ENCODE measurements around the gene AMZ1. TPM values are rescaled to one million over a fixed set of nuclear protein-coding genes. Genes with fewer than 3 reads are reported as not detected.

The AMZ1 gene
- total RNA-seq, 1 donor from 2014 or later = not detected

DNA sequence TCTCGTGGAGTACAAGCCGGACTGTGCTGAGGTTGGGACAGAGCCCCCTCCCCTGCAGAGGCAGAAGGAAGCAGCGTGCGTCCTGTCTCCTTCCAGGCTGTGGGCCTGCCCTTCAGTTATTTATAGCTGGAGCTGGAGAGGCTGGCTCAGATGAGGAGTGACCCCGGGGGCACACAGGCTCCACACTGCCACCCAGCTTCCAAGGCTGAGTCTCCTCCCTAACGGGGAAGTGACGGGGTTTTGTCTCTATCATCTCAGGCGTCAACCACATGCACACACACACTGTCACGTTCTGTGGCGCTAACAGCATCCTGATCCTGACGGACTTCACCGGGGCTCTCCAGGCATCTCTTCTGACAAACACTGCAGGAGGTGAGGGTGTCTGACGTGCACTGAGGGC is 25.4 kb downstream of the AMZ1 start:
- peaks cover 14% of the 10 kb centered on the region for H3K36me3 Mint-ChIP-seq (ENCODE audit: low read depth)
- H3K27me3 Mint-ChIP-seq (ENCODE audit: low read depth) = no peaks in the 10 kb centered on the region
- H3K9me3 Mint-ChIP-seq = no peaks in the 10 kb centered on the region
- DNase-seq (ENCODE audit: low read depth, low spot score) = peak; percentile 38
- peak overlapping the region; percentile 50 for H3K4me3 Mint-ChIP-seq
- H3K4me1 Mint-ChIP-seq = peaks cover 35% of the 10 kb centered on the region
- TF ChIP-seq, protein P1, sequence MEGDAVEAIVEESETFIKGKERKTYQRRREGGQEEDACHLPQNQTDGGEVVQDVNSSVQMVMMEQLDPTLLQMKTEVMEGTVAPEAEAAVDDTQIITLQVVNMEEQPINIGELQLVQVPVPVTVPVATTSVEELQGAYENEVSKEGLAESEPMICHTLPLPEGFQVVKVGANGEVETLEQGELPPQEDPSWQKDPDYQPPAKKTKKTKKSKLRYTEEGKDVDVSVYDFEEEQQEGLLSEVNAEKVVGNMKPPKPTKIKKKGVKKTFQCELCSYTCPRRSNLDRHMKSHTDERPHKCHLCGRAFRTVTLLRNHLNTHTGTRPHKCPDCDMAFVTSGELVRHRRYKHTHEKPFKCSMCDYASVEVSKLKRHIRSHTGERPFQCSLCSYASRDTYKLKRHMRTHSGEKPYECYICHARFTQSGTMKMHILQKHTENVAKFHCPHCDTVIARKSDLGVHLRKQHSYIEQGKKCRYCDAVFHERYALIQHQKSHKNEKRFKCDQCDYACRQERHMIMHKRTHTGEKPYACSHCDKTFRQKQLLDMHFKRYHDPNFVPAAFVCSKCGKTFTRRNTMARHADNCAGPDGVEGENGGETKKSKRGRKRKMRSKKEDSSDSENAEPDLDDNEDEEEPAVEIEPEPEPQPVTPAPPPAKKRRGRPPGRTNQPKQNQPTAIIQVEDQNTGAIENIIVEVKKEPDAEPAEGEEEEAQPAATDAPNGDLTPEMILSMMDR (conservative IDR thresholded peaks at IDR 0.05) = no peak
- peak overlapping the region; percentile 65 for H3K27ac Mint-ChIP-seq (ENCODE audit: unreplicated experiment)

DNA sequence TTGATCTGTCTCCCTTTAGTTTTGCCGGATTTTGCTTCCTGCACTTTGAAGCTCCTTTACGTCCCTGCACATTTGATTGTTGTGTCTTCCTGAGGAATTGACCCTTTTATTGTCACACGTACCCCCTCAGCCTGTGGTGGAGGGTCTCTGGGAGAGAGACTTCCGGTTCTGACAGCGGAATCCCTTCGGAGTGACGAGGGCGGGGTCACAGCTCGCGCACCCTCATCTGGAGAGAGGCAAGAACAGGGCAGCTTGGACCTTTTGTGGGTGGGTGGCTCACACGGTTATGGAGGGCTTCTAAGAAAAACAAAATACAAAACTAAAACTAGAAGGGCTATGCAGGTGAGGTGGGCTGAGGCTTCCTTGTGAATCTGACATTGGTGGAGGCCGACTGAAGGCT is 26.0 kb downstream of the AMZ1 start:
- DNase-seq (ENCODE audit: low read depth, low spot score) = no peak
- no peaks in the 10 kb centered on the region for H3K27me3 Mint-ChIP-seq (ENCODE audit: low read depth)
- H3K27ac Mint-ChIP-seq (ENCODE audit: unreplicated experiment) = peak overlapping the region; percentile 65
- peak overlapping the region; percentile 14 for H3K4me3 Mint-ChIP-seq
- H3K36me3 Mint-ChIP-seq (ENCODE audit: low read depth) = peaks cover 14% of the 10 kb centered on the region
- H3K9me3 Mint-ChIP-seq = no peaks in the 10 kb centered on the region
- TF ChIP-seq, protein P1 (conservative IDR thresholded peaks at IDR 0.05) = no peak
- H3K4me1 Mint-ChIP-seq = peaks cover 35% of the 10 kb centered on the region

DNA sequence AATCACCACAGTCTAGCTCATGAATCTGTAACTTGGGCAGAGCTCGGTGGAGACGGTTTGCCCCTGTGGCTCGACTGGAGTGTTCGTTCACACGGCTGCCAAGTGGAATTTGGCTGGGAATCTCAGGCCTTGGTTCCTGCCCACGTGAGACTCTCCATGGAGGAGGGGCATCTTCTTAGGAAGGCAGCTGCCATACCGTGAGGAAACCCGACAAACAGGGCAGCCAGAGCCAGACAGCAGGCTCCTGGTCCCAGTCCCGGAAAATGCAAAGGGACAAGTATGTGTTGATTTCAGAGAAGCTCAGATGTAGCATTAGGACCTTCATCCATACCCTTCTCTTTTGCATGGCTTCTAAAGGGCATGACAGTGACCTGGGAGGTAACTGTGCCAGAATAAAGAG is 26.6 kb downstream of the AMZ1 start:
- H3K9me3 Mint-ChIP-seq = no peaks in the 10 kb centered on the region
- no peaks in the 10 kb centered on the region for H3K27me3 Mint-ChIP-seq (ENCODE audit: low read depth)
- H3K4me1 Mint-ChIP-seq = peaks cover 35% of the 10 kb centered on the region
- no peak overlapping the region for H3K4me3 Mint-ChIP-seq
- TF ChIP-seq, protein P1 (conservative IDR thresholded peaks at IDR 0.05) = no peak
- H3K27ac Mint-ChIP-seq (ENCODE audit: unreplicated experiment) = no peak overlapping the region
- DNase-seq (ENCODE audit: low read depth, low spot score) = no peak
- peaks cover 14% of the 10 kb centered on the region for H3K36me3 Mint-ChIP-seq (ENCODE audit: low read depth)

DNA sequence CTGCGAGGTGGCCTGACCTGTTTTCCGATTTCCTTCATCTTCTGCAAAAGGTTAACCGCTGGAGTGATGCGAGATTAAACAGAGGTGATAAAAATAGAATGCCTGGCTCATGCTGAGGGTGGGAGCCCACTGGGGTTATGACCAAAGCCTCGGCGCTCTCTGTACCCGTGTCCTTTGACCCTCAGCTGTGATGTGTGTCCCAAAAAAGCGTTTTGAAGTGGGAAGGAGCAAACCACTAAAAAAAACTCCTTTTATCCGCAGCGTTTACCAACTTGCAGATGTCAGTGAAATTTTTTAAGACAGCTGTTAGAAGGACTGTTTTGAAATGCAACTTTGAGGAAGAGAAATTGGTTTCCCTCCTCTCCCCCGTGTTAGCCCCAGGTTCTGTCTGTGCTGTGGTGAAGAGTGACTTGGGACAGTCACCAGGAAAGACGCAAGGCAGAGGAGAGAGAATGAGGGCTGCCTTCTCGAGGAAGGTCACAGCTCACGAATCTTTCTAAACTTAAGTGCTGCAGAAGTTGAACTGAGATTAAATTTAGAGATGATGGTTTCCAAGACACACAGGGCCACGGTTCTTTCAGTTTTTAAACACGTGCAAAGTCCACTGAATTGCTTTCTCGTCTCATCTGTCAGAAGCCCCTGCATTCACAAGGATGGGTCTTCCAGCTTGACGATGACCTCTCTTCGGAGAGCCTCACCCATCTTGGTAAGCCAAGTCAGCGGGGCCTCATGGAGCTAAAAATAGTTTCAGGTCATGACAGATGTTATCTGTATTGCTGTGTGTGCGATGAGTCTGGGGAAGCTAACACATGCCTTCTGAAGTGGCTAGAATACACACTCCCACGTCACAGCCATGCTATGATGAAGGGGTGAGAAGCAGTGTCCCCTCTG is 27.6 kb downstream of the AMZ1 start:
- no peak overlapping the region for H3K4me3 Mint-ChIP-seq
- DNase-seq (ENCODE audit: low read depth, low spot score) = no peak
- no peaks in the 10 kb centered on the region for H3K27me3 Mint-ChIP-seq (ENCODE audit: low read depth)
- peaks cover 35% of the 10 kb centered on the region for H3K4me1 Mint-ChIP-seq
- TF ChIP-seq, protein P1 (conservative IDR thresholded peaks at IDR 0.05) = no peak
- H3K27ac Mint-ChIP-seq (ENCODE audit: unreplicated experiment) = peak overlapping the region; percentile 19
- H3K9me3 Mint-ChIP-seq = no peaks in the 10 kb centered on the region
- H3K36me3 Mint-ChIP-seq (ENCODE audit: low read depth) = peaks cover 14% of the 10 kb centered on the region

DNA sequence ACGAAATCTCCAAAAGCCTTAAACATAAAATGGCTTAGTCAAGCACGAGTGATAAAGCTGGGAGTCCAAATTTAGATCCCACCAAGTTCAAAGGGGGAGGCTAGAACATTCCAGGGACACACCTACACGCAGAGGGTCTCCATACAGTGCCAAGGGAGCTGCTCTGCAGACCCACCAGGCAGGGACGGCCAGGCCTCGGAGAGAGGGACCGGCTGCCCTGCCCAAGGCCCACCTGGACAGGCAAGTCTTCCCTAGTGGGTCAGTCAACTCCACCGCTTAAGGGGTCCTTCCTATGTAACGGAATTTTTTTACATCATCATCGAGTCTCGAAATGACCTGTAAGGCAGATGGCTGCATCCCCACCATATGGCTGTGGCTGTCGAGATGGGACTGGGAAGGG is 28.5 kb downstream of the AMZ1 start:
- Mint-ChIP-seq H3K27ac (ENCODE audit: unreplicated experiment) (no peak overlapping the region), H3K36me3 (ENCODE audit: low read depth) (peaks cover 12% of the 10 kb centered on the region), H3K9me3 (no peaks in the 10 kb centered on the region), H3K27me3 (ENCODE audit: low read depth) (no peaks in the 10 kb centered on the region), H3K4me3 (no peak overlapping the region), H3K4me1 (peaks cover 35% of the 10 kb centered on the region)
- TF ChIP-seq, protein P1 (conservative IDR thresholded peaks at IDR 0.05) = no peak
- no peak for DNase-seq (ENCODE audit: low read depth, low spot score)

Data from neural crest cell (in vitro differentiated cells).